ENCODE results near the gene TAF4. TPM values are rescaled to one million over a fixed set of nuclear protein-coding genes. Genes with fewer than 3 reads are reported as not detected.
"Not testable (repeated sequence)": the region's sequence is repeated elsewhere in the genome, so short reads cannot be mapped to it uniquely, and the experiment has no call there.

Gene TAF4
- total RNA-seq, 1 donor from 2014 or later = 9.6 TPM

- H3K27me3 ChIP-seq = no peaks in the 10 kb centered on the region
- intact Hi-C loops (cut with DNase I) = no loop called here
- H3K27ac ChIP-seq = no peak overlapping the region
- H3K4me1 ChIP-seq = no peaks in the 10 kb centered on the region
- H3K4me3 ChIP-seq = no peak overlapping the region
- DNase-seq (ENCODE audit: extremely low spot score in 2 of 2) = no peak
- peaks cover 0 to 28% of the 10 kb centered on the region in 2 donors for H3K36me3 ChIP-seq
- no peak for TF ChIP-seq POLR2A (IDR thresholded peaks at IDR 0.05)
- TF ChIP-seq, protein P1, sequence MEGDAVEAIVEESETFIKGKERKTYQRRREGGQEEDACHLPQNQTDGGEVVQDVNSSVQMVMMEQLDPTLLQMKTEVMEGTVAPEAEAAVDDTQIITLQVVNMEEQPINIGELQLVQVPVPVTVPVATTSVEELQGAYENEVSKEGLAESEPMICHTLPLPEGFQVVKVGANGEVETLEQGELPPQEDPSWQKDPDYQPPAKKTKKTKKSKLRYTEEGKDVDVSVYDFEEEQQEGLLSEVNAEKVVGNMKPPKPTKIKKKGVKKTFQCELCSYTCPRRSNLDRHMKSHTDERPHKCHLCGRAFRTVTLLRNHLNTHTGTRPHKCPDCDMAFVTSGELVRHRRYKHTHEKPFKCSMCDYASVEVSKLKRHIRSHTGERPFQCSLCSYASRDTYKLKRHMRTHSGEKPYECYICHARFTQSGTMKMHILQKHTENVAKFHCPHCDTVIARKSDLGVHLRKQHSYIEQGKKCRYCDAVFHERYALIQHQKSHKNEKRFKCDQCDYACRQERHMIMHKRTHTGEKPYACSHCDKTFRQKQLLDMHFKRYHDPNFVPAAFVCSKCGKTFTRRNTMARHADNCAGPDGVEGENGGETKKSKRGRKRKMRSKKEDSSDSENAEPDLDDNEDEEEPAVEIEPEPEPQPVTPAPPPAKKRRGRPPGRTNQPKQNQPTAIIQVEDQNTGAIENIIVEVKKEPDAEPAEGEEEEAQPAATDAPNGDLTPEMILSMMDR (IDR thresholded peaks at IDR 0.05) = no peak
- no peak for TF ChIP-seq POLR2AphosphoS5 (IDR thresholded peaks at IDR 0.05; ENCODE audit: insufficient read depth in 1 of 2, low read depth in 1 of 2)
- H3K9me3 ChIP-seq = no peaks in the 10 kb centered on the region
Measured at GRCh38 chr20:61973515-61974356, 91.9 kb downstream of the TAF4 start.

DNA sequence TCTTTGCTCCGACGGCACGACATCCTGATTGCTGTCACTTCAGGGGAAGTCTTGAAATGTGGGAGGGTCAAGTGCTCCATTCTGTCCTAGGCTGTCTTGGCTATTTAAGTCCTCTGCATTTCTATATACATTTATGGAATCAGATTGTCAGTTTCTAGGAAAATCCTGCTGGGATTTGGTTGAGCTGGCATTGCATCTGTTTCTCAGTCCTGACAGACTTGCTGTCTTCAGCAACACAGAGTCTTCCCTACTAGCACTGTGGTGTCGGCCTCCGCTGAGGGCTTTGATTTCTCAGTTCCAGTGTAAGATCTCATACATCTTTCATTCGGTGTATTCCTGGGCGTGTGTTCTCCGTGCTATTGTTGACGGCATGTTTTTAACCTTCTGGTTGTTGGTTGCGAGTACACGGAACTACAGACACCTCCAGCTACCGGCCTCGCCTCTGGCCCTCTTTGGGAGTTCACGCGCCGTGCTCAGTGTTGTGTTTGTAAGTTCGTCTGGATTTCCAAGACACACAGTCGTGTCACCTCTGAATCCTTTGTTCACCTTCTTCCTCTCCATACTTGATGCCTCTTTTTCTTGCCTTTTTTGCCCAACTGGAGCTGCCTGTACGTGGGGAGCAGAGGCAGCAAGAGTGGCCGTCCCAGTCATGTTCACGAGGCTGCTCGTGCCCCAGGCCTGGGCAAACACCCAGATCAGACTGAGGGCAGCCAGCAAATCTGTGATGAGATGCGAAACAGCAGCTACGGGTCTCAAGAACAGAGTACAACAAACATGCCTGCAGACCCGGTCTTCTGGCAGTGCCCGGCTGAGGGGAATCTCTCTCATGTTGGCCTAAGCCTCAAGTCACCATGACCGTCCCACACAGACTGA lies 92.8 kb downstream of the TAF4 start:
- H3K4me1 ChIP-seq = no peaks in the 10 kb centered on the region
- no peak for DNase-seq (ENCODE audit: extremely low spot score in 2 of 2)
- TF ChIP-seq POLR2AphosphoS5 (IDR thresholded peaks at IDR 0.05; ENCODE audit: insufficient read depth in 1 of 2, low read depth in 1 of 2) (no peak), POLR2A (IDR thresholded peaks at IDR 0.05) (no peak)
- TF ChIP-seq, protein P1 (IDR thresholded peaks at IDR 0.05) = no peak
- H3K27ac ChIP-seq = no peak overlapping the region
- intact Hi-C loops (cut with DNase I) = no loop called here
- no peaks in the 10 kb centered on the region for H3K9me3 ChIP-seq
- H3K4me3 ChIP-seq = no peak overlapping the region
- no peaks in the 10 kb centered on the region for H3K27me3 ChIP-seq
- H3K36me3 ChIP-seq = peaks cover 0 to 28% of the 10 kb centered on the region in 2 donors

GRCh38 chr20:61971595-61971994 lies 94.1 kb downstream of the TAF4 start:
- intact Hi-C loops (cut with DNase I); DNase-seq (ENCODE audit: extremely low spot score in 2 of 2); H3K4me3 ChIP-seq; H3K27ac ChIP-seq; H3K9me3 ChIP-seq; H3K4me1 ChIP-seq; H3K27me3 ChIP-seq: not testable (repeated sequence)
- peaks cover 0 to 23% of the 10 kb centered on the region in 2 donors for H3K36me3 ChIP-seq

GRCh38 chr20:61970357-61970756 lies 95.3 kb downstream of the TAF4 start:
- no peaks in the 10 kb centered on the region for H3K27me3 ChIP-seq
- DNase-seq (ENCODE audit: extremely low spot score in 2 of 2) = no peak
- peaks cover 0 to 20% of the 10 kb centered on the region in 2 donors for H3K36me3 ChIP-seq
- no peak overlapping the region for H3K27ac ChIP-seq
- no peaks in the 10 kb centered on the region for H3K9me3 ChIP-seq
- intact Hi-C loops (cut with DNase I) = no loop called here
- TF ChIP-seq, protein P1 (IDR thresholded peaks at IDR 0.05) = no peak
- TF ChIP-seq POLR2AphosphoS5 (IDR thresholded peaks at IDR 0.05; ENCODE audit: insufficient read depth in 1 of 2, low read depth in 1 of 2) = no peak
- no peak for TF ChIP-seq POLR2A (IDR thresholded peaks at IDR 0.05)
- H3K4me1 ChIP-seq = peaks cover 3% of the 10 kb centered on the region
- no peak overlapping the region for H3K4me3 ChIP-seq

DNA sequence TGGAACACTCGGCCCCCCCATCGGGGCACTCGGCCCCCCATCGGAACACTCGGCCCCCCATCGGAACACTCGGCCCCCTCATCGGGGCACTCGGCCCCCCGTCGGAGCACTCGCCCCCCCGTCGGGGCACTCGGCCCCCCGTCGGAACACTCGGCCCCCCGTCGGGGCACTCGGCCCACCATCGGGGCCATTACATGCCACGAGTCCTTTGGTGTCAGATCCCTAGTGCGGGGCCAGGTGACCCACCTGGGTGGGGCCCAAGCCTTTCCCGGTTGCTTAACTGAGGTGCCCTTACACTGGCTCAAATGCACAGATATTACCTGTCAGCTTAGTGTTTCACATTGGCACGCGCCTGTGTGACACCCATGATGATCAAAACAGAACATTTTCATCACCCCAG lies 95.9 kb downstream of the TAF4 start:
- no peak for DNase-seq (ENCODE audit: extremely low spot score in 2 of 2)
- H3K27me3 ChIP-seq = no peaks in the 10 kb centered on the region
- H3K36me3 ChIP-seq = peaks cover 0 to 20% of the 10 kb centered on the region in 2 donors
- intact Hi-C loops (cut with DNase I) = no loop called here
- peaks cover 8% of the 10 kb centered on the region for H3K4me1 ChIP-seq
- no peak overlapping the region for H3K27ac ChIP-seq
- no peak for TF ChIP-seq POLR2AphosphoS5 (IDR thresholded peaks at IDR 0.05; ENCODE audit: insufficient read depth in 1 of 2, low read depth in 1 of 2)
- TF ChIP-seq, protein P1 (IDR thresholded peaks at IDR 0.05) = no peak
- TF ChIP-seq POLR2A (IDR thresholded peaks at IDR 0.05) = no peak
- no peak overlapping the region for H3K4me3 ChIP-seq
- no peaks in the 10 kb centered on the region for H3K9me3 ChIP-seq

Measured in vagina (tissue), 2 donors.